Posterior vena cava (tissue), 2 donors: ENCODE data around the gene COPS2. TPM values are rescaled to one million over a fixed set of nuclear protein-coding genes. Genes with fewer than 3 reads are reported as not detected.
"Not testable (repeated sequence)": the region's sequence is repeated elsewhere in the genome, so short reads cannot be mapped to it uniquely, and the experiment has no call there.

ENCODE experiments used
- DNase-seq: peaks from one replicate; pipeline ENCODE4 v3.0.0-alpha.2; 2020; ENCODE audit warnings: low spot score
- intact Hi-C, 2 donors: fragments of 100-400 bp; cut with DNase I; formaldehyde crosslinking; loops; one replicate each; pipeline versions ENCODE4 v1.14.1 to v1.14.2; 2022 to 2023
- microRNA-seq, 2 donors: library from miRNA; unstranded; fragments of <30 nt; microRNA quantifications; one replicate each; pipeline ENCODE4 v1.2.0, GENCODE V29; 2020 to 2021; ENCODE audit warnings: borderline microRNAs expressed in 2 of 2
- total RNA-seq, 2 donors: library from RNA; stranded (reverse); fragmentation: NEBNext Ultra II Directional; extraction: Animal tissue kit (Norgen Biotek cat#: 25700); gene quantifications; one replicate each; pipeline ENCODE4 v1.2.1, GENCODE V29; 2021
- donor health status: DM: yes; HTN: yes; CAD: no.
- donor health status: DM: yes; HTN: yes; CAD: no.

COPS2 gene
- total RNA-seq, 2 donors from 2014 or later: 80.8 to 82.4 TPM

DNA sequence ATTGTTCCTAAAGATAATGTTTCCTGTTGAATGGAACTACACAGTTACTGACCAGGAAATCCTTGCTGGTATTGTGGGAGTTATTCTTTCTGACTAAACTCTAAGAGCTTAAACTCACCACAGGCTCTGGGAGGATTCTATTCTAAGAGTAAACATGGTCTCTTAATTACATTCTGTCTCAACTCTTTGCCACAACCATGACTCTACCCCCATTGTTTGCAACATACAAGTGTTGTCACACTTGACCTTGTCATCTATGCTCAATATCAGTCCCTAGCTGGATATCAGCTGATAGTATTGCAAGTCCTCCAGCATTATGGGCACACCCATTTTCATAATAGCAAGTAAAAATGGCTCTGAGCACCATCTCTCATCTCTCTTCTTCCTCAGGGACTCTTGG, 79.5 kb downstream of the COPS2 start:
- no peak for DNase-seq

DNA sequence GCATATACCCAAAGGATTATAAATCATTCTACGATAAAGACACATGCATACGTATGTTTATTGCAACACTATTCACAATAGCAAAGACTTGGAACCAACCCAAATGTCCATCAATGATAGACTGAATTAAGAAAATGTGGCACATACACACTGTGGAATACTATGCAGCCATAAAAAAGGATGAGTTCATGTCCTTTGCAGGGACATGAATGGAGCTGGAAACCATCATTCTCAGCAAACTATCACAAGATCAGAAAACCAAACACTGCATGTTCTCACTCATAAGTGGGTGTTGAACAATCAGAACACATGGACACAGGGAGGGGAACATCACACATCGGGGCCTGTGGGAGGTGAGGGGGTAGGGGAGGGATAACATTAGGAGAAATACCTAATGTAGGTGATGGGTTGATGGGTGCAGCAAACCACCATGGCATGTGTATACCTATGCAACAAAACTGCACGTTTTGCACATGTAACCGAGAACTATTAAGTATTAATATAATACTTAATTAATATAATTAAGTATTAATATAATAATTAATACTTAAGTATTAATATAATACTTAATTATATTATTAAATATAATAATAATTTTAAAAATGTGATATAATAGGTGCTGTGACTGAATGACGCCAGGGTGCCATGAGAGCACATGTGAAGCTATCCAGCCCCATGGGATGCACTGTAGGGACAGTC, 80.7 kb downstream of the COPS2 start:
- DNase-seq, intact Hi-C loops: not testable (repeated sequence)

More for the DNA sequence above, 79.5 kb downstream of the COPS2 start:
- intact Hi-C loops: no loop called here

Small RNA genes within 50 kb of the gene (microRNA-seq; reads per million reads assigned to microRNA genes)
- 0 reads per million in 2 donors for gene MIR4716

Other genes starting within 250 kb of the COPS2 start
- 1 to 10 TPM; 6.2 to 9.7 TPM for gene SHC4, start 191.7 kb downstream of the COPS2 start, total RNA-seq
- gene SECISBP2L, start 109.2 kb downstream of the COPS2 start, total RNA-seq: 10 to 100 TPM; 51.9 to 58.4 TPM
- 10 to 100 TPM; 32.1 to 34.0 TPM for gene GALK2, start 14.6 kb upstream of the COPS2 start, total RNA-seq